ENCODE measurements around the gene TSPYL2.

DNA sequence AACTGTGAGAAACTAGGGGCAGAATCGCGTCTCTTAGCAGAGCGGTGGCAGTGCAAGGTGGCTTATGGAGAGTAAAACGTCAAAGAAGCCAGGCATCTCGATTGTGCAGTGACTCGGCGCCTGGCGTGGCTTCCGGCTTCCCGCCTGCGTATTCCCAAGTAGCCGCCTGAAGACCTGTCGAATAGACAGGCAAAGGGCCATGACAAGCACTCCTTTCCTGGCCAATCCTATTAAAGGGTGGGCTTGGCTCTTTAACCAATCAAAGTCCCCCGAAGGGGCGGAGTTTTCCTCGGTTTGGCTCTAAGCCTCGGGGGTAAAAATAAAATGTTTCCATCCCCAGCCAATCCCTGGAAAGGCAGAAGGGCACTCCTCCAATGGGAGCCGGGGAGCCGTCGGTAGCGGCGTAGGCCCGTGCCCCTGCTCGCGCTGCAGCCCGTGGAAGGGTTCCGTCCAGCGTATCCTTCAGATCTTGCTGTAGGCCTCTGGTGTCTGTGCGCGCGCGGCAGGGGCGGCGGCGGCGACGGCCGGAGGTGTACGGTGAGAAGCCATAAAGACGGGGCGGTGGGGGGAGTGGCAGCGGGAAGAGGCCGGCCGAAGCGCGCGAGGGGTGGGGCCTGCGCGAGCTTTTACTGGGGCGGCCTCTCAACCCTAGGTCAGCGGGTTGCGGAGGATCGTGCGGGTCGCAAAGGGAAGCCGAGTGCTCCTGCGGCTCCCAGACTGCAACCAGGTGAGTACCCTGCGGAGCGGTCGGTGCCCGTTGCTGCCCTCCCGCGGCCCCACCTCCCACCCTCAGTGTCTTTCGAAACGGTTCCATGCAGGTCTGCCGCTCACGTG lies 11.8 kb downstream of the TSPYL2 start, which contains the start of gene KANTR:
- TF ChIP-seq, protein P1, sequence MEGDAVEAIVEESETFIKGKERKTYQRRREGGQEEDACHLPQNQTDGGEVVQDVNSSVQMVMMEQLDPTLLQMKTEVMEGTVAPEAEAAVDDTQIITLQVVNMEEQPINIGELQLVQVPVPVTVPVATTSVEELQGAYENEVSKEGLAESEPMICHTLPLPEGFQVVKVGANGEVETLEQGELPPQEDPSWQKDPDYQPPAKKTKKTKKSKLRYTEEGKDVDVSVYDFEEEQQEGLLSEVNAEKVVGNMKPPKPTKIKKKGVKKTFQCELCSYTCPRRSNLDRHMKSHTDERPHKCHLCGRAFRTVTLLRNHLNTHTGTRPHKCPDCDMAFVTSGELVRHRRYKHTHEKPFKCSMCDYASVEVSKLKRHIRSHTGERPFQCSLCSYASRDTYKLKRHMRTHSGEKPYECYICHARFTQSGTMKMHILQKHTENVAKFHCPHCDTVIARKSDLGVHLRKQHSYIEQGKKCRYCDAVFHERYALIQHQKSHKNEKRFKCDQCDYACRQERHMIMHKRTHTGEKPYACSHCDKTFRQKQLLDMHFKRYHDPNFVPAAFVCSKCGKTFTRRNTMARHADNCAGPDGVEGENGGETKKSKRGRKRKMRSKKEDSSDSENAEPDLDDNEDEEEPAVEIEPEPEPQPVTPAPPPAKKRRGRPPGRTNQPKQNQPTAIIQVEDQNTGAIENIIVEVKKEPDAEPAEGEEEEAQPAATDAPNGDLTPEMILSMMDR (IDR thresholded peaks at IDR 0.05; ENCODE audit: poor library complexity), result peak; percentile 4
- TF ChIP-seq EZH2phosphoT487 (IDR thresholded peaks at IDR 0.05; ENCODE audit: low read depth, severe bottlenecking, unreplicated experiment), result no peak

All from hepatocyte (in vitro differentiated cells).